Heart left ventricle (tissue), 16 donors: ENCODE measurements around the gene MFSD2A. TPM values are rescaled to one million over a fixed set of nuclear protein-coding genes. Genes with fewer than 3 reads are reported as not detected.

Experiments used
- ATAC-seq, 4 donors: fragments of 200-7000 bp; cut with Tn5 transposase; one replicate each; pipeline ENCODE4 v1.9.1; 2020 to 2022; ENCODE audit warnings: moderate library complexity in 4 of 4, mild to moderate bottlenecking in 3 of 4, moderate number of reproducible peaks in 1 of 4
- DNase-seq, 5 donors: peaks; one replicate each; pipeline ENCODE4 v3.0.0-alpha.2; 2020
- H3K27ac ChIP-seq, 12 donors: fragments of 200-600 bp; sonication (generic) in 4 of 12; one replicate each; pipeline versions ENCODE4 v1.5.0 to v1.8.0; 2016 to 2022; ENCODE audit warnings: mild to moderate bottlenecking in 2 of 12
- H3K27me3 ChIP-seq, 9 donors: fragments of 200-600 bp; sonication (generic) in 2 of 9; one replicate each; pipeline versions ENCODE4 v1.5.1 to v1.8.0; 2016 to 2022; ENCODE audit warnings: mild to moderate bottlenecking in 3 of 9
- H3K36me3 ChIP-seq, 9 donors: fragments of 200-600 bp; sonication (generic) in 2 of 9; one replicate each; pipeline versions ENCODE4 v1.5.0 to v1.8.0; 2018 to 2022; ENCODE audit warnings: mild to moderate bottlenecking in 2 of 9
- H3K4me1 ChIP-seq, 12 donors: fragments of 200-600 bp; sonication (generic) in 4 of 12; one replicate each; pipeline versions ENCODE4 v1.5.0 to v1.8.0; 2016 to 2022; ENCODE audit warnings: mild to moderate bottlenecking in 3 of 12
- H3K4me3 ChIP-seq, 12 donors: fragments of 200-600 bp; sonication (generic) in 4 of 12; one replicate each; pipeline versions ENCODE4 v1.5.0 to v1.8.0; 2017 to 2022; ENCODE audit warnings: mild to moderate bottlenecking in 9 of 12, moderate library complexity in 4 of 12
- H3K9me3 ChIP-seq, 12 donors: fragments of 200-600 bp; sonication (generic) in 4 of 12; one replicate each; pipeline versions ENCODE4 v1.5.0 to v1.8.0; 2016 to 2022; ENCODE audit warnings: mild to moderate bottlenecking in 1 of 12
- CTCF ChIP-seq, 12 donors: fragments of 200-600 bp; sonication (generic) in 4 of 12; IDR thresholded peaks; one replicate each; pipeline versions ENCODE4 v1.5.0 to v1.8.0; 2018 to 2022; ENCODE audit warnings: antibody characterized with exemption in 12 of 12, mild to moderate bottlenecking in 5 of 12
- POLR2A ChIP-seq, 2 donors: fragments of 450-650 bp; IDR thresholded peaks; one replicate each; pipeline ENCODE4 v1.6.1; 2017; ENCODE audit warnings: antibody characterized with exemption in 2 of 2, mild to moderate bottlenecking in 2 of 2, moderate library complexity in 2 of 2
- WGBS, 4 donors: extraction: QIAGEN DNeasy Blood & Tissue Kit in 2 of 4; methylation state at CpG; one replicate each; pipeline versions ENCODE4 v1.1.5 to v1.1.7; 2013 to 2018; 5-methylcytosine and 5-hydroxymethylcytosine counted together
- intact Hi-C, 10 donors: fragments of 100-400 bp; cut with DNase I; formaldehyde crosslinking; loops; one replicate each; pipeline versions ENCODE4 v1.11.1 to v1.14.2; 2022
- polyA plus RNA-seq, 2 donors: library from polyadenylated mRNA; stranded (reverse); fragments of 200-250 nt; gene quantifications; one replicate each; pipeline ENCODE4 v1.2.3, GENCODE V29; 2013
- total RNA-seq, 9 donors: library from RNA; depleted of rRNA in 2 of 9; stranded (reverse); fragments of >200 nt in 2 of 9; fragmentation: NEBNext Ultra II Directional in 3 of 9; extraction: Animal tissue kit (Norgen Biotek cat#: 25700) in 3 of 9; gene quantifications; one replicate each; pipeline versions ENCODE4 v1.1.0 to v1.2.4, GENCODE V29; 2016 to 2023
- donor health status: ischemic (EF 13 %, LVEDD 7.1; RV severe dilation, severe dysfunction).
- donor health status: healthy with polysubstance abuse.
- donor health status: DM: no; HTN: yes; CAD: no.
- donor health status: DM: no; HTN: no; CAD: no.
- donor health status: ischemic (EF 25% LVEDD 6.9; RV normal size, moderate dysfunction).
- donor health status: ischemic (EF 25% LVEDD 5.7; RV mildly dilated, moderate dysfunction).
- donor health status: healthy.
- donor health status: DM: yes; HTN: yes; CAD: no.
- donor health status: ischemic (EF 35%, LVEDD 5.7; RV mildly dilated, moderate dysfunction).
- donor health status: nonischemic (EF 11% LVEDD 7.7; RV severe dilation, severe dysfunction).
- donor health status: DM: yes; HTN: yes; CAD: no.
- donor health status: PGD.
- donor health status: ischemic (EF 29% LVEDD 5.4; RV normal size, mild dysfunction).
- donor health status: nonischemic (EF 23%, LVEDD 6.1; RV moderate dilation, normal function).

The MFSD2A gene
- total and polyA plus RNA-seq, 11 donors = 0.11 to 12.7 (median 0.96) TPM

DNA sequence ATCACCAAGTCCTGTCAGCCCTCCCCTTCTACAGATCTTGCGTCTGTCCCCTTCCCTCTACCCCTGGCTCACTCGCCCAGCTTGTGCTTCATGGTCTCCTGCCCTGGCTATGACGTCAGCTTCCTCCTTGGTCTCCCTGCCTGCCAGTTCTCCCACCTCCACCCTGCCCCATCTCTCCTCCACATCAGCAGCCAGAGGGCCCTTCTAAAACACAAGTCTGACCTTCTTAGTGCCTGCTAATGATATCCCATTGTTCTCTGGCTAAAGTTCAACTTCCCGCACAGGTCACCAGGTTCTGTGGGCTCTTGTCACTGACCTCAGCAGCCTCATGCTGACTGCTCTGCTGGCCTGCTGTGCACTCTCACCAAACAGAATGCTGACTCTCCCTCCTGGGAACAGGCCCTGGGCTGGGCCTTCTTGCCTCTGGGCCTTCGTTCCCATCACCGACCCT is 28.6 kb upstream of the MFSD2A start:
- intact Hi-C loops = no loop called here
- Histone ChIP-seq H3K4me3 (no peak overlapping the region), H3K27ac (no peak overlapping the region), H3K9me3 (no peaks in the 10 kb centered on the region), H3K27me3 (peaks cover 0 to 20% (median 5%) of the 10 kb centered on the region in 9 donors), H3K36me3 (no peaks in the 10 kb centered on the region), H3K4me1 (peaks cover 0 to 25% (median 1%) of the 10 kb centered on the region in 12 donors)
- ATAC-seq (peak; percentile 29 to 76 (median 44)), DNase-seq (peak in 3 of 5 donors; percentile 16 to 40 (median 31))
- TF ChIP-seq POLR2A (IDR thresholded peaks at IDR 0.05) (no peak), CTCF (IDR thresholded peaks at IDR 0.05) (no peak)
- 26 to 51% (median 43%) methylated on average over 6 of the region's 6 CpGs for WGBS, 4 donors

- Histone ChIP-seq H3K9me3 (no peaks in the 10 kb centered on the region), H3K27ac (no peak overlapping the region), H3K4me1 (peaks cover 0 to 25% (median 1%) of the 10 kb centered on the region in 12 donors), H3K4me3 (no peak overlapping the region), H3K27me3 (peaks cover 0 to 15% (median 4%) of the 10 kb centered on the region in 9 donors), H3K36me3 (no peaks in the 10 kb centered on the region)
- peak in 3 of 4 donors; percentile 19 to 39 (median 34) for ATAC-seq
- 41 to 51% (median 43%) methylated on average over 6 of the region's 6 CpGs for WGBS, 4 donors
- TF ChIP-seq CTCF (IDR thresholded peaks at IDR 0.05) (no peak), POLR2A (IDR thresholded peaks at IDR 0.05) (no peak)
- no peak for DNase-seq
- intact Hi-C loops = no loop called here
Measured at GRCh38 chr1:39926820-39927219, 28.1 kb upstream of the MFSD2A start.

GRCh38 chr1:39927538-39927937 is 27.4 kb upstream of the MFSD2A start:
- intact Hi-C loops = no loop called here

More at GRCh38 chr1:39927538-39927937, 27.4 kb upstream of the MFSD2A start:
- ATAC-seq (peak in 3 of 4 donors; percentile 39 to 62 (median 53)), DNase-seq (peak in 1 of 5 donors; percentile 31)
- Histone ChIP-seq H3K27ac (no peak overlapping the region), H3K4me1 (peaks cover 0 to 25% (median under 1%) of the 10 kb centered on the region in 12 donors), H3K36me3 (no peaks in the 10 kb centered on the region), H3K9me3 (no peaks in the 10 kb centered on the region), H3K27me3 (peaks cover 0 to 10% (median under 1%) of the 10 kb centered on the region in 9 donors), H3K4me3 (no peak overlapping the region)
- TF ChIP-seq POLR2A (IDR thresholded peaks at IDR 0.05) (no peak), CTCF (IDR thresholded peaks at IDR 0.05) (no peak)
- WGBS, 4 donors = 71 to 87% (median 76%) methylated on average over 3 of the region's 3 CpGs
